ENCODE results near the gene GALNT2. TPM values are rescaled to one million over a fixed set of nuclear protein-coding genes. Genes with fewer than 3 reads are reported as not detected.
A peak's percentile ranks its signal among the peaks of the same experiment; 100 is the strongest.

Gene GALNT2
- total RNA-seq, 3 donors from 2014 or later, result 29.5 to 59.1 (median 55.2) TPM

GRCh38 chr1:230175163-230175747, 108.2 kb downstream of the GALNT2 start:
- intact Hi-C loops (cut with DNase I, micrococcal nuclease), result no loop called here
- H3K4me1 ChIP-seq (ENCODE audit: low read depth), result peaks cover 17% of the 10 kb centered on the region
- H3K4me3 ChIP-seq, result no peak overlapping the region
- ATAC-seq (peak; percentile 96), DNase-seq (peak in 2 of 3 donors; percentile 34 to 54)
- no peaks in the 10 kb centered on the region for H3K36me3 ChIP-seq (ENCODE audit: low read depth)
- TF ChIP-seq CTCF (IDR thresholded peaks at IDR 0.05), result no peak
- no peaks in the 10 kb centered on the region for H3K9me3 ChIP-seq

DNA sequence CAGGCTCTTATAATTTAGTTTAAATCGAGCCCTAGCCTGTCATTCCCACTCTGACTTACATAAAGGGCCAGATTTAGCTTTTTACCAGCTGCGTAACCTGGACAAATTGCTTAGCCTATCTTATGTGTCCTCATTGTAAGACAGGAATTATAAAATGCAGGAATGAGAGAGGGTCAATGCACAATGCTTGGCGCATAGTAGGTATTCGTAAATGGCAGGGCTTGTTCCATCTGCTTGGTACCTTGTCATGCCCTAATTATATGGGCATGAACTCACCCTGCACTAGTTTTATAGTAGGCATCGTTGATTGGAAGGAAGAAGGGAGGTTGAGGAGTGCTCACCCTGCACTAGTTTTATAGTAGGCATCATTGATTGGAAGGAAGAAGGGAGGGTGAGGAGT, 108.8 kb downstream of the GALNT2 start:
- no peaks in the 10 kb centered on the region for H3K9me3 ChIP-seq
- TF ChIP-seq CTCF (IDR thresholded peaks at IDR 0.05), result no peak
- intact Hi-C loops (cut with DNase I, micrococcal nuclease), result no loop called here
- H3K36me3 ChIP-seq (ENCODE audit: low read depth), result no peaks in the 10 kb centered on the region
- DNase-seq, result no peak
- H3K4me3 ChIP-seq, result no peak overlapping the region
- no peak for ATAC-seq
- H3K4me1 ChIP-seq (ENCODE audit: low read depth), result peaks cover 17% of the 10 kb centered on the region

GRCh38 chr1:230176326-230176725, 109.3 kb downstream of the GALNT2 start:
- Histone ChIP-seq H3K4me1 (ENCODE audit: low read depth) (peaks cover 17% of the 10 kb centered on the region), H3K4me3 (no peak overlapping the region), H3K9me3 (no peaks in the 10 kb centered on the region), H3K36me3 (ENCODE audit: low read depth) (no peaks in the 10 kb centered on the region)
- ATAC-seq, result no peak
- no peak for TF ChIP-seq CTCF (IDR thresholded peaks at IDR 0.05)
- intact Hi-C loops (cut with DNase I, micrococcal nuclease), result no loop called here
- no peak for DNase-seq

GRCh38 chr1:230176871-230177411, 109.9 kb downstream of the GALNT2 start:
- ATAC-seq, result no peak
- Histone ChIP-seq H3K36me3 (ENCODE audit: low read depth) (no peaks in the 10 kb centered on the region), H3K4me3 (no peak overlapping the region), H3K9me3 (no peaks in the 10 kb centered on the region), H3K4me1 (ENCODE audit: low read depth) (peaks cover 17% of the 10 kb centered on the region)
- peak in 2 of 3 donors; percentile 37 to 41 for DNase-seq
- TF ChIP-seq CTCF (IDR thresholded peaks at IDR 0.05), result no peak
- intact Hi-C loops (cut with DNase I, micrococcal nuclease), result no loop called here

DNA sequence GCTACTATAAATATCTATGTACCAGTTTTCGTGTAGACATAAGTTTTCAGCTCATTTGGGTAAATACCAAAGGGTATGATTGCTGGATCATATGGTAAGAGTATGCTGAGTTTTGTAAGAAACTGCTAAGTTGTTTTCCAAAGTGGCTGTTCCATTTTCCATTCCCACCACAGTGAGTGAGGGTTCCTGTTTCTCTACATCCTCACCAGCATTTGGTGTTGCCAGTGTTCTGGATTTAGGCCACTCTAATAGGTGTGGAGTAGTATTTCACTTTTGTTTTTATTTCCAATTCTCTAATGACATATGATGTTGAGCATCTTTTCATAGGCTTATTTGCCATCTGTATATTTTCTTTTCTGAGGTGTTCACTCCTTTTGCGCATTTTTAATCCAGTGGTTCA, 112.2 kb downstream of the GALNT2 start:
- ATAC-seq (no peak), DNase-seq (no peak)
- Histone ChIP-seq H3K36me3 (ENCODE audit: low read depth) (no peaks in the 10 kb centered on the region), H3K9me3 (no peaks in the 10 kb centered on the region), H3K4me3 (no peak overlapping the region), H3K4me1 (ENCODE audit: low read depth) (peaks cover 17% of the 10 kb centered on the region)
- intact Hi-C loops (cut with DNase I, micrococcal nuclease), result no loop called here
- no peak for TF ChIP-seq CTCF (IDR thresholded peaks at IDR 0.05)

Measured in mucosa of descending colon (tissue), 3 donors.